ENCODE measurements around the gene SYCE3.

DNA sequence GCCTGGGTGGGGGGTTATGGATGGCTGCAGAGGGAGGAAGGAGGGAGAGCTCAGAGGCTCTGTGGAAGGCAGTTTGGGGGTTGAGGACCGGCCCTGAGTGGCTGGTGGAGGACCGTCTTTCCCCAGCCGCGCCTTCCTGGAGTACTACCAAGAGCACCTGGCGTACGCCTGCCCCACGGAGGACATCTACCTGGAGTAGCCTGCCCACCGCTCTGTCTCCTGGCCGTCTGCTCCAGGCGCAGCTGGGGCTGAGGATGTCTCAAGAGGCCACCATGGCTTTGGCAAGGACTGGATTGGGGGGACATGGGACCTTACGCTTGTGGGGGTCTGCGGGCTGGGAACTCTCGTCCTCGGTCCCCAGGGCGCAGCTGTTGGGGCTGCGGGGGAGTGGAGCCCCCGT, 47.9 kb upstream of the SYCE3 start:
- TF ChIP-seq, protein P1, sequence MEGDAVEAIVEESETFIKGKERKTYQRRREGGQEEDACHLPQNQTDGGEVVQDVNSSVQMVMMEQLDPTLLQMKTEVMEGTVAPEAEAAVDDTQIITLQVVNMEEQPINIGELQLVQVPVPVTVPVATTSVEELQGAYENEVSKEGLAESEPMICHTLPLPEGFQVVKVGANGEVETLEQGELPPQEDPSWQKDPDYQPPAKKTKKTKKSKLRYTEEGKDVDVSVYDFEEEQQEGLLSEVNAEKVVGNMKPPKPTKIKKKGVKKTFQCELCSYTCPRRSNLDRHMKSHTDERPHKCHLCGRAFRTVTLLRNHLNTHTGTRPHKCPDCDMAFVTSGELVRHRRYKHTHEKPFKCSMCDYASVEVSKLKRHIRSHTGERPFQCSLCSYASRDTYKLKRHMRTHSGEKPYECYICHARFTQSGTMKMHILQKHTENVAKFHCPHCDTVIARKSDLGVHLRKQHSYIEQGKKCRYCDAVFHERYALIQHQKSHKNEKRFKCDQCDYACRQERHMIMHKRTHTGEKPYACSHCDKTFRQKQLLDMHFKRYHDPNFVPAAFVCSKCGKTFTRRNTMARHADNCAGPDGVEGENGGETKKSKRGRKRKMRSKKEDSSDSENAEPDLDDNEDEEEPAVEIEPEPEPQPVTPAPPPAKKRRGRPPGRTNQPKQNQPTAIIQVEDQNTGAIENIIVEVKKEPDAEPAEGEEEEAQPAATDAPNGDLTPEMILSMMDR (IDR thresholded peaks at IDR 0.05): no peak
- TF ChIP-seq EP300 (IDR thresholded peaks at IDR 0.05): no peak
- no peak for TF ChIP-seq POLR2A (IDR thresholded peaks at IDR 0.05; ENCODE audit: low read depth)
